ENCODE results near the gene THAP9. TPM values are rescaled to one million over a fixed set of nuclear protein-coding genes. Genes with fewer than 3 reads are reported as not detected.
"Not testable (repeated sequence)": the region's sequence is repeated elsewhere in the genome, so short reads cannot be mapped to it uniquely, and the experiment has no call there.

Gene THAP9
- total and polyA plus RNA-seq, 8 donors = 1.7 to 3.5 (median 2.6) TPM

- Histone ChIP-seq H3K27ac (no peak overlapping the region), H3K4me3 (no peak overlapping the region), H3K4me1 (peaks cover 15 to 22% (median 21%) of the 10 kb centered on the region in 3 donors), H3K27me3 (no peaks in the 10 kb centered on the region), H3K9me3 (peaks cover 0 to 3% (median 0%) of the 10 kb centered on the region in 4 donors), H3K36me3 (peaks cover 0 to 66% (median 28%) of the 10 kb centered on the region in 3 donors)
- no peak for TF ChIP-seq CTCF (IDR thresholded peaks at IDR 0.05)
- ATAC-seq (no peak), FAIRE-seq (no peak), DNase-seq (no peak)
- intact Hi-C loops (cut with DNase I) = no loop called here
These were observed 39.0 kb upstream of the THAP9 start for GRCh38 chr4:82861529-82861928.

GRCh38 chr4:82864336-82864979 is 36.1 kb upstream of the THAP9 start:
- Histone ChIP-seq H3K4me1 (peaks cover 18 to 25% (median 20%) of the 10 kb centered on the region in 3 donors), H3K9me3 (peaks cover 0 to 3% (median 0%) of the 10 kb centered on the region in 4 donors), H3K27me3 (no peaks in the 10 kb centered on the region), H3K36me3 (peaks cover 0 to 63% (median 22%) of the 10 kb centered on the region in 3 donors), H3K4me3 (no peak overlapping the region), H3K27ac (peak overlapping the region in 2 of 4 donors; percentile 68 to 76)
- no peak for TF ChIP-seq CTCF (IDR thresholded peaks at IDR 0.05)
- 74 to 79% methylated on average over 6 of the region's 6 CpGs for WGBS, 2 donors
- intact Hi-C loops (cut with DNase I) = no loop called here
- no peak for DNase-seq
- no peak for FAIRE-seq
- no peak for ATAC-seq

GRCh38 chr4:82865592-82865991 is 34.9 kb upstream of the THAP9 start:
- peaks cover 18 to 25% (median 18%) of the 10 kb centered on the region in 3 donors for H3K4me1 ChIP-seq
- peak overlapping the region in 2 of 4 donors; percentile 68 to 76 for H3K27ac ChIP-seq
- H3K9me3 ChIP-seq = peaks cover 0 to 3% (median 0%) of the 10 kb centered on the region in 4 donors
- H3K27me3 ChIP-seq = no peaks in the 10 kb centered on the region
- FAIRE-seq = peak; percentile 41
- H3K4me3 ChIP-seq = no peak overlapping the region
- WGBS, 2 donors = 5 to 10% methylated on average over 1 of the region's 1 CpG
- TF ChIP-seq CTCF (IDR thresholded peaks at IDR 0.05) = no peak
- DNase-seq = no peak
- ATAC-seq = peak; percentile 44 to 82 (median 68)
- intact Hi-C loops (cut with DNase I) = no loop called here
- H3K36me3 ChIP-seq = peaks cover 0 to 71% (median 26%) of the 10 kb centered on the region in 3 donors

GRCh38 chr4:82866033-82866432 is 34.5 kb upstream of the THAP9 start:
- Histone ChIP-seq H3K4me1 (peaks cover 18 to 25% (median 18%) of the 10 kb centered on the region in 3 donors), H3K27ac (peak overlapping the region in 3 of 4 donors; percentile 9 to 76 (median 68)), H3K36me3 (peaks cover 0 to 71% (median 31%) of the 10 kb centered on the region in 3 donors)
- ATAC-seq = peak in 2 of 4 donors; percentile 8 to 12
- 79% methylated on average over 6 of the region's 6 CpGs for WGBS, 2 donors
- H3K9me3 ChIP-seq; FAIRE-seq; H3K27me3 ChIP-seq; DNase-seq; H3K4me3 ChIP-seq; intact Hi-C loops (cut with DNase I): not testable (repeated sequence)

GRCh38 chr4:82866706-82867385 is 33.7 kb upstream of the THAP9 start:
- no peak for FAIRE-seq
- intact Hi-C loops (cut with DNase I) = no loop called here
- H3K27ac ChIP-seq = peak overlapping the region in 3 of 4 donors; percentile 9 to 76 (median 68)
- H3K9me3 ChIP-seq = peaks cover 0 to 3% (median 0%) of the 10 kb centered on the region in 4 donors
- TF ChIP-seq CTCF (IDR thresholded peaks at IDR 0.05) = no peak
- no peaks in the 10 kb centered on the region for H3K27me3 ChIP-seq
- ATAC-seq = peak; percentile 62 to 83 (median 71)
- WGBS, 2 donors = 51 to 52% methylated on average over 8 of the region's 8 CpGs
- H3K4me3 ChIP-seq = no peak overlapping the region
- H3K36me3 ChIP-seq = peaks cover 3 to 78% (median 35%) of the 10 kb centered on the region in 3 donors
- no peak for DNase-seq
- H3K4me1 ChIP-seq = peaks cover 18 to 25% (median 18%) of the 10 kb centered on the region in 3 donors
